ENCODE data around the gene ZDHHC19.

DNA sequence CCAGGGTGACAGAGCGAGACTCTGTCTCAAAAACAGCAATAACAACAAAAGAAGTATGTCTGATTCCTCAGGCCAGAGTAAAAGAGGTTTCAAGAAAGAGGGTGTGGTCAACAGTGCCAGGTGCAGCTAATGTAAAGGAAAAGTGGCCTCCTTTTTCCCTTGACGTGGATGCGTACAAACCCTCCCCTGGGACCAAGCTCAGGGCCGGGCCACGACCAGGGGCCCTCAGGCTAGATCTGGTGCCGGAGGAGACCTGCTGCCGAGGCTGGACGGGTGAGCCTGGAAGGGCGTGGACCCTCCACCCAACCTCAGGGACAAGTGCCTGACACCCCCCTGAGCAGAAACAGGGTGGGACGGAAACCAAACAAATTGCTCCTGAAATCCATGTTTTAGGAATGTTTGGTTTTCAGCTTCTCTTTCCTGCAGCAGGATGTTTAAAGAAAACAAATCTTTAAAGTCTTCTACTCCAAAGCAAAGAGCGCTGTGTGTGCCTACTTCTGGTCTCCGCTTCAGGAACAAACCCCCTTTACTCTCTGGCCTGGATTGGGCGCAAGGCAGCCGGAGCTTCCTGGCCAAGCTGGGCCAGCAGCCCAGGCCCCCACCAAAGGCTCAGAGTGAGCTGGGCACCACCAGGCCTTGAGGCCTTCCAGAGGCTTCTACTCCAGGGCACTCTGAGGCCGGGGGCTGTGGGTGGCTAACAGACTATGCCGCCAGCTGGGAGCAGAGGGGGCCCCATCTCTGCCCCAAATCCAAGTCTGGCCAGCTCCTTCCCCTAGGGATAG lies 21.4 kb downstream of the ZDHHC19 start:
- TF ChIP-seq, protein P1, sequence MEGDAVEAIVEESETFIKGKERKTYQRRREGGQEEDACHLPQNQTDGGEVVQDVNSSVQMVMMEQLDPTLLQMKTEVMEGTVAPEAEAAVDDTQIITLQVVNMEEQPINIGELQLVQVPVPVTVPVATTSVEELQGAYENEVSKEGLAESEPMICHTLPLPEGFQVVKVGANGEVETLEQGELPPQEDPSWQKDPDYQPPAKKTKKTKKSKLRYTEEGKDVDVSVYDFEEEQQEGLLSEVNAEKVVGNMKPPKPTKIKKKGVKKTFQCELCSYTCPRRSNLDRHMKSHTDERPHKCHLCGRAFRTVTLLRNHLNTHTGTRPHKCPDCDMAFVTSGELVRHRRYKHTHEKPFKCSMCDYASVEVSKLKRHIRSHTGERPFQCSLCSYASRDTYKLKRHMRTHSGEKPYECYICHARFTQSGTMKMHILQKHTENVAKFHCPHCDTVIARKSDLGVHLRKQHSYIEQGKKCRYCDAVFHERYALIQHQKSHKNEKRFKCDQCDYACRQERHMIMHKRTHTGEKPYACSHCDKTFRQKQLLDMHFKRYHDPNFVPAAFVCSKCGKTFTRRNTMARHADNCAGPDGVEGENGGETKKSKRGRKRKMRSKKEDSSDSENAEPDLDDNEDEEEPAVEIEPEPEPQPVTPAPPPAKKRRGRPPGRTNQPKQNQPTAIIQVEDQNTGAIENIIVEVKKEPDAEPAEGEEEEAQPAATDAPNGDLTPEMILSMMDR (IDR thresholded peaks at IDR 0.05; ENCODE audit: insufficient read depth, low read depth, low read length), result no peak
- no peak for TF ChIP-seq EZH2 (IDR thresholded peaks at IDR 0.05; ENCODE audit: insufficient read depth, low read length)

Measured in astrocyte (in vitro differentiated cells and primary cell).